Astrocyte (in vitro differentiated cells and primary cell): Measurements from ENCODE around the gene IFT74.

Experiments used
- EZH2 ChIP-seq: IDR thresholded peaks from 2 replicates; pipeline ENCODE4 v1.6.1; 2012; ENCODE audit warnings: mild to moderate bottlenecking, low read length, inconsistent platforms; ENCODE audit not compliant: insufficient read depth
- TF ChIP-seq, protein P1 (sequence below): IDR thresholded peaks from 2 replicates; pipeline ENCODE4 v1.5.1; 2011; ENCODE audit warnings: low read depth, mild to moderate bottlenecking, inconsistent platforms, low read length, moderate library complexity; ENCODE audit not compliant: insufficient read depth

GRCh38 chr9:27089706-27090105 is 133.5 kb downstream of the IFT74 start:
- TF ChIP-seq, protein P1, sequence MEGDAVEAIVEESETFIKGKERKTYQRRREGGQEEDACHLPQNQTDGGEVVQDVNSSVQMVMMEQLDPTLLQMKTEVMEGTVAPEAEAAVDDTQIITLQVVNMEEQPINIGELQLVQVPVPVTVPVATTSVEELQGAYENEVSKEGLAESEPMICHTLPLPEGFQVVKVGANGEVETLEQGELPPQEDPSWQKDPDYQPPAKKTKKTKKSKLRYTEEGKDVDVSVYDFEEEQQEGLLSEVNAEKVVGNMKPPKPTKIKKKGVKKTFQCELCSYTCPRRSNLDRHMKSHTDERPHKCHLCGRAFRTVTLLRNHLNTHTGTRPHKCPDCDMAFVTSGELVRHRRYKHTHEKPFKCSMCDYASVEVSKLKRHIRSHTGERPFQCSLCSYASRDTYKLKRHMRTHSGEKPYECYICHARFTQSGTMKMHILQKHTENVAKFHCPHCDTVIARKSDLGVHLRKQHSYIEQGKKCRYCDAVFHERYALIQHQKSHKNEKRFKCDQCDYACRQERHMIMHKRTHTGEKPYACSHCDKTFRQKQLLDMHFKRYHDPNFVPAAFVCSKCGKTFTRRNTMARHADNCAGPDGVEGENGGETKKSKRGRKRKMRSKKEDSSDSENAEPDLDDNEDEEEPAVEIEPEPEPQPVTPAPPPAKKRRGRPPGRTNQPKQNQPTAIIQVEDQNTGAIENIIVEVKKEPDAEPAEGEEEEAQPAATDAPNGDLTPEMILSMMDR: no peak
- TF ChIP-seq EZH2: no peak
